Neuronal stem cell (in vitro differentiated cells): ENCODE data around the gene CPN2.

Experiments used
- DNase-seq: peaks from one replicate; pipeline ENCODE4 v3.0.0-alpha.2; 2013; ENCODE audit warnings: low spot score
- H2AFZ ChIP-seq: one replicate; pipeline ENCODE4 v1.6.1; 2013; ENCODE audit warnings: mild to moderate bottlenecking, low read length, inconsistent platforms
- H2AK5ac ChIP-seq: 2 replicates; pipeline ENCODE4 v1.6.1; 2013; ENCODE audit warnings: low read depth, mild to moderate bottlenecking, inconsistent platforms, low read length, moderate library complexity, mixed read lengths
- H2BK120ac ChIP-seq: 2 replicates; pipeline ENCODE4 v1.6.1; 2013; ENCODE audit warnings: low read depth, mild to moderate bottlenecking, inconsistent platforms, low read length, moderate library complexity, mixed read lengths
- H2BK12ac ChIP-seq: one replicate; pipeline ENCODE4 v1.6.1; 2013; ENCODE audit warnings: low read length, inconsistent platforms
- H2BK15ac ChIP-seq: 2 replicates; pipeline ENCODE4 v1.6.1; 2013; ENCODE audit warnings: mild to moderate bottlenecking, low read length, inconsistent platforms, mixed read lengths
- H2BK5ac ChIP-seq: one replicate; pipeline ENCODE4 v1.6.1; 2013; ENCODE audit warnings: inconsistent platforms, mild to moderate bottlenecking, low read length, moderate library complexity
- H3K14ac ChIP-seq: one replicate; pipeline ENCODE4 v1.6.1; 2013; ENCODE audit warnings: low read length, inconsistent platforms
- H3K18ac ChIP-seq: 2 replicates; pipeline ENCODE4 v1.6.1; 2013; ENCODE audit warnings: low read length, inconsistent platforms
- H3K23ac ChIP-seq: 2 replicates; pipeline ENCODE4 v1.6.1; 2013; ENCODE audit warnings: low read depth, mild to moderate bottlenecking, mixed read lengths, low read length, inconsistent platforms; ENCODE audit not compliant: poor library complexity
- H3K27ac ChIP-seq: replicated peaks from 3 replicates; pipeline ENCODE4 v1.5.1; 2013; ENCODE audit warnings: low read length, inconsistent platforms
- H3K27me3 ChIP-seq, 3 experiments: 2 replicates each; pipeline ENCODE4 v1.6.1; 2013; ENCODE audit warnings: low read length in 3 of 3, mild to moderate bottlenecking in 2 of 3, inconsistent platforms in 1 of 3, low read depth in 1 of 3, mixed read lengths in 1 of 3, moderate library complexity in 1 of 3; ENCODE audit not compliant: control insufficient read depth in 3 of 3, insufficient read depth in 3 of 3
- H3K36me3 ChIP-seq, 2 donors: replicated peaks in 1 of 2; 2 replicates each; pipeline ENCODE4 v1.6.1; 2013; ENCODE audit warnings: low read length in 2 of 2; ENCODE audit not compliant: control insufficient read depth in 2 of 2, insufficient read depth in 2 of 2
- H3K4ac ChIP-seq: 2 replicates; pipeline ENCODE4 v1.6.1; 2013; ENCODE audit warnings: inconsistent platforms, mild to moderate bottlenecking, low read length, moderate library complexity
- H3K4me1 ChIP-seq, 2 donors: 1 replicate in 1 of 2; 2 replicates in 1 of 2; pipeline ENCODE4 v1.6.1; 2013; ENCODE audit warnings: low read length in 2 of 2, low read depth in 1 of 2; ENCODE audit not compliant: control insufficient read depth in 2 of 2, insufficient read depth in 1 of 2
- H3K4me2 ChIP-seq: one replicate; pipeline ENCODE4 v1.6.1; 2013; ENCODE audit warnings: mild to moderate bottlenecking, low read length, inconsistent platforms; ENCODE audit not compliant: insufficient read depth, poor library complexity, severe bottlenecking
- H3K4me3 ChIP-seq, 2 donors: 2 replicates each; pipeline ENCODE4 v1.5.1; 2013; ENCODE audit warnings: low read length in 2 of 2, mild to moderate bottlenecking in 2 of 2, inconsistent platforms in 1 of 2, moderate library complexity in 1 of 2
- H3K79me1 ChIP-seq: one replicate; pipeline ENCODE4 v1.6.1; 2013; ENCODE audit warnings: low read depth, mild to moderate bottlenecking, inconsistent platforms, low read length, moderate library complexity
- H3K9ac ChIP-seq: one replicate; pipeline ENCODE4 v1.6.1; 2013; ENCODE audit warnings: mild to moderate bottlenecking, low read depth, low read length, inconsistent platforms; ENCODE audit not compliant: poor library complexity
- H3K9me3 ChIP-seq, 2 donors: replicated peaks in 1 of 2; 2 replicates each; pipeline versions ENCODE3 to v1.6.1; 2013; ENCODE audit warnings: low read length in 2 of 2, mild to moderate bottlenecking in 2 of 2, inconsistent platforms in 1 of 2, low read depth in 1 of 2, mixed read lengths in 1 of 2, moderate library complexity in 1 of 2; ENCODE audit not compliant: control insufficient read depth in 2 of 2, insufficient read depth in 1 of 2
- H4K8ac ChIP-seq: one replicate; pipeline ENCODE4 v1.6.1; 2013; ENCODE audit warnings: low read depth, mild to moderate bottlenecking, inconsistent platforms, low read length, moderate library complexity
- H4K91ac ChIP-seq: one replicate; pipeline ENCODE4 v1.6.1; 2013; ENCODE audit warnings: low read length, low read depth, mild to moderate bottlenecking, inconsistent platforms; ENCODE audit not compliant: poor library complexity
- WGBS, 2 donors: extraction: QIAGEN DNeasy Blood & Tissue Kit; methylation state at CpG; one replicate each; pipeline ENCODE4 v1.1.7; 2013; ENCODE audit warnings: missing lambda C conversion rate in 2 of 2, mixed read lengths in 1 of 2; ENCODE audit not compliant: insufficient read length in 2 of 2, insufficient replicate concordance in 1 of 2; ENCODE audit errors: extremely low coverage in 2 of 2; 5-methylcytosine and 5-hydroxymethylcytosine counted together

The CPN2 gene

DNA sequence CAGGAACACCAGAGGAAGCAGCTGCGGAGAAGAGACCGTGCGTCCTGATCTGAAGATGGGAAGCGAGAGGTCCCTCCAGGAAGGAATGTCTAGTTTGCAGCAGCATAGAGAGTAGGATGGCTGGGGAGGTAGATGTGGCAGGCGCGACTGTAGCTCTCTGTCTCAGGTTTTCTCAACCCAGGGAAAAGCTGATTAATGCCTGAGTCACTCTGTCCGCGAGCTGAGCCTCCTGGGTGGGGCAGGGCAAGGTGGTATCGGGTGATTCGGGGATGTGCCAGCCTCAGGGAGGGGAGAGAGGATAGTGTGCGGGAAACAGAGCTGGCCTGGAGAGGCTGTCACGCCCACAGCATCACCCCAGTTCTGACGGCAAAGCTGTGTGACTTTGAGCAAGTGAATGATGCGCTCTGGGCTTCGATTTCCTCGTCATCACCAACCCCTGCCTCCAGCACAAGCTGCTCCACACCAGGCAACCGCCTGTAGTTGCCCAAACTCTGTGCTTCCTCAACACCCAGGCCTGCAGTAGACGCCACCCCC is 28.4 kb downstream of the CPN2 start:
- Histone ChIP-seq H3K9me3 (peaks cover 30 to 34% of the 10 kb centered on the region in 2 donors), H3K27me3 (peaks cover 0 to 17% (median 3%) of the 10 kb centered on the region in 3 experiments), H2BK120ac (no peak overlapping the region), H3K4ac (no peak overlapping the region), H3K4me1 (peaks cover 6 to 9% of the 10 kb centered on the region in 2 donors), H2AFZ (no peak overlapping the region), H3K4me3 (no peak overlapping the region), H3K14ac (no peak overlapping the region), H3K36me3 (peaks cover 0 to 8% of the 10 kb centered on the region in 2 donors), H3K4me2 (no peak overlapping the region), H2BK15ac (peak overlapping the region; percentile 10), H2AK5ac (no peak overlapping the region), H3K18ac (peak overlapping the region; percentile 74), H4K8ac (no peak overlapping the region), H3K27ac (no peak overlapping the region), H3K9ac (no peak overlapping the region), H3K23ac (peak overlapping the region; percentile 16), H2BK12ac (peak overlapping the region; percentile 41), H4K91ac (no peak overlapping the region), H2BK5ac (no peak overlapping the region), H3K79me1 (peaks cover 8% of the 10 kb centered on the region)
- no CpG with 5 or more reads among the region's 18 CpGs for WGBS, 2 donors
- DNase-seq: no peak

DNA sequence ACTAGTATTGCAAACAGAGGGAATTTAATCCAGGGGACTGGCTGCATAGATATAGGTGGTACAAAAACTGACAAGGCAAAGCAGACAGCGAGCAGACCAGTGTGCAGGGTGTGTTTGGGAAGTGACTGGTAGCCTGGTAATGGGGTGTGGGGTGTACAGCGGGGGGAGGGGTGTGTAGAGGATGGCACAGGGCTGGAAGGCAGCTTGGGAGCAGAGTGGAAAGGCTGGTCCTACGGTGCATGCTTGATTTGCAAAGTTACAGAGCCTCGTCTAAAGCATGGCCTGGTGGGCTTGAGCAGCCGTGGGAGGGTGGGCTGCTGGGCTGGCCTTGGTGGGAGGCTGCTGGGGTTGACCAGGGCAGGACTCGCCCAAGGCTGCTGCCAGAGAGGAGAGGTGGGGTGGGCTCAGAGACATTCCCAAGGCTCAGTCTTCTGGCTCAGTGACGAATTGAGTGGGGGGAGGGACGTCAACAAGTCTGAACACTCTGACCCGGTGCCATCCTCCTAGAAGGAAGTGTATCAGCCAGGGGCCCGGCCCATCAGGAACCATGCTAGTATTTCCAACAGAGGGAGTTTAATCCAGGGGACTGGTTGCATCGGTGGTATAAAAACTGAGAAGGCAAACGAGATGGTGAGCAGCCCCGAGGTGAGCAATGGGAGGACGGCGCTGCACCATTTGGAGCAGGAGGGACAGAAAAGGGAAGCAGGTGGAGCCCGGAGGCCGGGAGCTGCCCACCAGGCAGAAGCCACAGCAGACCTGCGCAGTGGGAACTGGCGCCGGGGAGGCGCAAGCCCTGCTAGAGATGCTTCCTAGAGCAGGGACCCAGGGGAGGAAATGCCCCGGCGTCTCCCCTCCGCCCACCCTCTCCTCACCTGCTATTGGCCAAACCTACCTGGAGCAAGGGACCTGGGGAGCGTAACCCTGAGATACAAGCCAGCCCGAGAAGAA is 29.2 kb downstream of the CPN2 start:
- no peak overlapping the region for H2AFZ ChIP-seq
- peaks cover 2% of the 10 kb centered on the region for H3K79me1 ChIP-seq
- no peak overlapping the region for H3K9ac ChIP-seq
- no peak overlapping the region for H2BK120ac ChIP-seq
- peak overlapping the region; percentile 44 for H4K91ac ChIP-seq
- H3K27ac ChIP-seq: no peak overlapping the region
- H3K36me3 ChIP-seq: peaks cover 0 to 5% of the 10 kb centered on the region in 2 donors
- H3K18ac ChIP-seq: peak overlapping the region; percentile 57
- no peak overlapping the region for H3K14ac ChIP-seq
- no peak overlapping the region for H2AK5ac ChIP-seq
- peaks cover 0 to 12% (median 6%) of the 10 kb centered on the region in 3 experiments for H3K27me3 ChIP-seq
- H2BK15ac ChIP-seq: peak overlapping the region; percentile 35
- H3K4me1 ChIP-seq: peaks cover 3 to 9% of the 10 kb centered on the region in 2 donors
- peak overlapping the region; percentile 41 for H2BK12ac ChIP-seq
- WGBS, 2 donors: no CpG with 5 or more reads among the region's 26 CpGs
- H4K8ac ChIP-seq: no peak overlapping the region
- peaks cover 22 to 35% of the 10 kb centered on the region in 2 donors for H3K9me3 ChIP-seq
- H3K4ac ChIP-seq: no peak overlapping the region
- no peak overlapping the region for H3K23ac ChIP-seq
- no peak overlapping the region for H3K4me3 ChIP-seq
- no peak overlapping the region for H3K4me2 ChIP-seq
- H2BK5ac ChIP-seq: peak overlapping the region; percentile 7
- DNase-seq: no peak

DNA sequence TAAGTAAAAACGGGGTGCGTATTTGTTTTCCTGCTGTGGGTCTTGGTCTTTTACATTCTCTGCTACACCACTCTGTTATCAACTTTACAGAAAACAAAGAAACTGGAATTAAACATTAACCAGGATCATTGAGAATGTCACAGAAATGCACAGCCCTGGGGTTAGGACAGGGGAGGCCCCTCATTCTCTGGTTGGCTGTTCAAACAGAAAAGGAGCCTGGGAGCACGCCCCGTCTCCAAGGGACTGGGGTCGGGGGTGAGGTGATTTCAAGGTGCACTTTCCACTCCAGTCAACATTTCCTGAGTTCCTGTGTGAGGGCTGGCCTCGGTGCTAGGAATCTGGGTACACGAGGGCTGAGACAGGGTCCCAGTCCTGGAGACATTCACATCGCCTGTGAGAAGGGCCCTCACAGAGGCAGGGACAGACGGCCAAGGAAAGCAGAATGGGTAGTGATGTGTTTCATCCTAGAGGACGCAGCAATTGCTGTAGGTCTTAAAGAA is 30.3 kb downstream of the CPN2 start:
- H3K27me3 ChIP-seq: peaks cover 0 to 17% (median 12%) of the 10 kb centered on the region in 3 experiments
- H3K9me3 ChIP-seq: peaks cover 14 to 29% of the 10 kb centered on the region in 2 donors
- H4K91ac ChIP-seq: no peak overlapping the region
- H3K79me1 ChIP-seq: no peaks in the 10 kb centered on the region
- no peak overlapping the region for H2AFZ ChIP-seq
- H2BK120ac ChIP-seq: no peak overlapping the region
- H2BK15ac ChIP-seq: no peak overlapping the region
- H3K14ac ChIP-seq: no peak overlapping the region
- no peak overlapping the region for H3K18ac ChIP-seq
- no peak overlapping the region for H3K4ac ChIP-seq
- H4K8ac ChIP-seq: no peak overlapping the region
- peak overlapping the region; percentile 42 for H2BK12ac ChIP-seq
- no peak overlapping the region for H3K9ac ChIP-seq
- peaks cover 0 to 13% of the 10 kb centered on the region in 2 donors for H3K4me1 ChIP-seq
- H2BK5ac ChIP-seq: no peak overlapping the region
- DNase-seq: no peak
- H3K4me2 ChIP-seq: no peak overlapping the region
- no CpG with 5 or more reads among the region's 10 CpGs for WGBS, 2 donors
- H3K4me3 ChIP-seq: no peak overlapping the region
- H2AK5ac ChIP-seq: no peak overlapping the region
- peaks cover 0 to 5% of the 10 kb centered on the region in 2 donors for H3K36me3 ChIP-seq
- no peak overlapping the region for H3K27ac ChIP-seq
- H3K23ac ChIP-seq: no peak overlapping the region

DNA sequence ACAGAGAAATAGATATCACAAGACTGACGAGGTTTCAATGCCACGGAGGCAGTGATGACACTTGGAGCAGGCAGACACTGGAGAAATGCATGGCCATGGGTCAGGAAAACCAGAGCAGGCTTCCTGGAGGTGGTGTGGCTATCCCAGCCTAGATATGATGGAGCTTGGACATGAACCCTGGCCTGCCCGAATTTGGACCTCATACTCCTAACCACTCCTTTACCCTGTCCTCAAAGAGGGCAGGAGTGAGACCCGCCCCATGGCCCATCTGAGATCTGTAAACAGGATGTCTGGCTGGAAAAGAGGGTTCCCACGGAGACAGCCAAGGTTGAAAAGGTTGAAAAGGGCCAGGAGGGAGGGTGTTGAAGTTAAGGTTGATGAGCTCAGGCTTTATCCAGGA is 31.0 kb downstream of the CPN2 start:
- Histone ChIP-seq H2AK5ac (no peak overlapping the region), H3K23ac (no peak overlapping the region), H3K9me3 (peaks cover 12 to 29% of the 10 kb centered on the region in 2 donors), H2BK15ac (no peak overlapping the region), H2BK12ac (no peak overlapping the region), H3K79me1 (no peaks in the 10 kb centered on the region), H2BK120ac (no peak overlapping the region), H3K36me3 (peaks cover 0 to 4% of the 10 kb centered on the region in 2 donors), H3K4me3 (no peak overlapping the region), H3K4ac (no peak overlapping the region), H4K91ac (no peak overlapping the region), H3K27me3 (peaks cover 0 to 17% (median 11%) of the 10 kb centered on the region in 3 experiments), H3K9ac (no peak overlapping the region), H4K8ac (no peak overlapping the region), H3K27ac (no peak overlapping the region), H3K18ac (no peak overlapping the region), H3K4me1 (peaks cover 3 to 17% of the 10 kb centered on the region in 2 donors), H3K14ac (no peak overlapping the region), H3K4me2 (no peak overlapping the region), H2AFZ (no peak overlapping the region), H2BK5ac (no peak overlapping the region)
- no CpG with 5 or more reads among the region's 5 CpGs for WGBS, 2 donors
- no peak for DNase-seq
